Raji (cell line): ENCODE data around the gene LTBP2.

Experiments
- POLR2A ChIP-seq: IDR thresholded peaks from 2 replicates; pipeline ENCODE4 v1.6.1; 2011; ENCODE audit warnings: low read depth, low read length, control low read depth; ENCODE audit not compliant: insufficient read depth

LTBP2 gene

GRCh38 chr14:74575507-74575906 is 36.5 kb downstream of the LTBP2 start:
- no peak for TF ChIP-seq POLR2A

DNA sequence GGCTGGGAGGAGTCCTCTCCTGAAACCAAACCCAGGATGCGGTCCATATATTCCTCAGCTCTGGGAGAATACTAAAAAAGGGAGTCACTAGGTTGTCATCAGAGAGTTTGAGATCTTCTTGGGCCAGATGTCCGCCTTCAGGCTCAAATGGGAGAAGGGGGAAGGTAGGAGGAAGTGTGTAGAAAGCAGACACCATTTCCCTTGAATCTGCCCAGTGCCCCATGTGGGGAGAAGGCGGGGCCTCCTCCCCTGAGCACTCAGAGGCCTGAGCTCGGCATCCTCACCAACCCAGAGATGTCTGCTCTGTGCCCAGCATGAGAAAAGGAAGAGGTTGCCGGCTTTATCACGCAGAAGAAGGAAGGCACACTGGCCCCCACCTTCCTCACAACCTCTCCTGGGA is 37.3 kb downstream of the LTBP2 start:
- TF ChIP-seq POLR2A, result no peak

GRCh38 chr14:74574090-74574433 is 38.0 kb downstream of the LTBP2 start:
- TF ChIP-seq POLR2A, result no peak

GRCh38 chr14:74573421-74574089 is 38.5 kb downstream of the LTBP2 start:
- TF ChIP-seq POLR2A, result no peak

DNA sequence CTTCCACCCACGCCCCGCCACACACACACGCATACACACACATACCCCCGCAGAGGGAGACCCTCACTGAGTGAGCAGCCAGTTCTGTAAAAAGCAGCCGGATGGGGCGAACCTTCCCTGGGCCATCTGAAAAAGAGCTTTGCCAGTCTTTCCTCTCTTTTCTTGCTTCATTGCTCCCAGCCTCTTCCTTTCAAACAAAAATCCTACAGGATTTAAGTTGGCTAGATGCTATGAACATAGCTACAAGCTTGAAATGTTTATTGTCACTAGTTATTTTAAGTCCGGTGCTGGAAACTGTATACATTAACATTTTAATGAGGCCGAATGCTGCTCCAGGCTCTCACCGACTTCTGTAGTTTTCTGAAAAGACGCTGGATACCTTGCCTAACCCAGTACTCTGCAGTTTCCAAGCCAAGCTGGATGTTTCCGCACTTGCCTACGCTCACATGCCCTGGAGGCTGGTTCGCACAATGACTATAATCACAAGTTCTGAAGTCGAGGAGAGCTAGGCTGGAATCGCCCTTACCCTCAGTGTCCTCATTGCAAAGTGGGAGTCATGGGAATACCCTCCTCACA is 39.2 kb downstream of the LTBP2 start:
- TF ChIP-seq POLR2A, result no peak

- no peak for TF ChIP-seq POLR2A
These were observed 39.9 kb downstream of the LTBP2 start for GRCh38 chr14:74571901-74572725.

DNA sequence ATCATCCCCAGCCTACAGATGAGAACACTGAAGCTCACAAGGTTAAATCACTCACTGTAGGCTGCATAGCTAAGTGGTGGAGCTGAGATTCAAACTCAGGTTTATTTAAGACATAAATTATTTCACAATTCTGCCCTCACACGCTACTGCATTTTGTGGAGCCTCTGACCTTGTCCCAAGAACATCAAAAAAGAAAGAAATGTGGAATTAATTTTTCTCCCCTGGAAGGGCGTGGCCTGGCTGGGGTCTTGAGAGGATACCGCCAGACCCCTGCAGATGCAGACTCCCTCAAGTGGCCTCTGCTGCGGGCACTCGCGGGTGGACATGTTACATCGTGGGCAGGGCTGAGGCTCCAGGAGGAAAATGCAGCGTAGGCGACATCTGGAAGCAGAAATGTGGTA is 40.6 kb downstream of the LTBP2 start:
- no peak for TF ChIP-seq POLR2A

DNA sequence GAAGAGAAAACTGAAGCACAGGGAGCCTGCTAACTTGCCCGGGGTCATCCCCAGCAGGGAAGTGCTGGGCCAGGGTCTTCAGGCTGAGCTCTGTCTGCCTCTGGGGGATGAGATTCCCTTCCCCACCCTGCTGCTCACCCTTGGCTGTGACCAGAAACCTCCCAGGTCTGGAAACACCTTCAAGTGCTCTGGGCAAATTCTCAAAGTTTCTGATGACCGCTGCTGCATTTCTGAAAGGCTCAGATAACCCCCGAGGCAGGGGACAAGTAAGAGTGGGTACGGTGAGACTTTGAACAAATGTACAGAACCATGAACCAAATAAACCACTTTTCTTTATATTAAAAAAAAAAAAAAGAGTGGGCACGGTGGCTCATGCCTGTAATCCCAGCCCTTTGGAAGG is 41.3 kb downstream of the LTBP2 start:
- TF ChIP-seq POLR2A, result no peak

DNA sequence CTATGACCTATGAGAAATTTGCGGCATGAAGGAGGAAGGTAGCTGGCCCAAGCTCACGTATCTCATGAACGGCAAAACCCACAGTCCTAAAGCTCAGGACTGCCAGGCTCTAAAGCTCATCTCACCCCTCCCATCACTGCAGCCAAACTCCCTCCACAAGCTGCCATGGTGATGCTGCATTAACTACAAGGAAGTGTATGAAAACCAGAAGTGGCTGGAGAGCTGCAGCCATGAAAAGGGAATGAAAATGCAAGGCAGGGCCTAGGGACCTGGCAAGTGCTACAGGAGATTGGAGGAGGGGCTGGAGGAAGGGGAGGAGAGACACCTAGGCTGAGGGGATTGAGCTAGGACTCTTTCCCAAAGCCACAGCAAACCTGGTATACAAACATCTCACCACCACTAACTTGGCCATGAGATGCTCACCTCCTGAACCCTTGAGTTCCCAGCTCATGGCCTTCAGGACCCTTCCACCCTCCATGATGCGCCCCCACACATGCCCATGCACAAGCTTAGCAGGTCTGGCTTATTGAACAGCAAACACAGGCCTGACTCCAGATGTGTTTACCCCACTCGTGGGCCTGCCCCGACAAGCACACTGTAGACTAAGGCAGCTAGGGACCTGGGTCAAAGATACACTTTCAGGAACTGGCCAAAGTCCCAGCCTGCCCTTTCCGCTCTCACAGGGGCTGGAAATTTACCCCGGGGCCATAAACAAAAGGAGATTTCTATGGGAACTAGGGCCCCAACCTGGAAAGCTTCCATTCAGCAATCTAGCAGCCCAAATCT is 42.0 kb downstream of the LTBP2 start:
- no peak for TF ChIP-seq POLR2A

DNA sequence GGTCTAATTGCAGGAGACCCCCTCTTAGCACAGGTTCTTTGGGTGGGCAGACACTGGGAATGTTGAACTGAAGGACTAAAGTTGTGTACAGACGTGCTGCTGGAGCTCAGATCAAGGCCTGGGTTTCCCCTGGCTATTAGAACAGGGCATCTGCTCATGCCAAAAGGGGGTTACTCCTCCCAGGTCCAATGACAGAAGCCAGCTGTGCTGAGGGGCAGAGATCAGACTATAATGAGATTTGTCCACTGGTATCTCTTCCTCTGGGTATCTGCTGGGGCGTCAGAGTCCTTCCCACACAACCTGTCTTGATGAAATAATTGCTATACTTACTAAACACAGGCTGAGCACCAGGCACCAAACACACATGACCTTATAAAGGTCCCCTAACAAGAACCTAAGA is 42.6 kb downstream of the LTBP2 start:
- TF ChIP-seq POLR2A, result no peak

- TF ChIP-seq POLR2A, result no peak
These were observed 43.1 kb downstream of the LTBP2 start for GRCh38 chr14:74568911-74569310.

- no peak for TF ChIP-seq POLR2A
These were observed 43.7 kb downstream of the LTBP2 start for GRCh38 chr14:74568380-74568649.

DNA sequence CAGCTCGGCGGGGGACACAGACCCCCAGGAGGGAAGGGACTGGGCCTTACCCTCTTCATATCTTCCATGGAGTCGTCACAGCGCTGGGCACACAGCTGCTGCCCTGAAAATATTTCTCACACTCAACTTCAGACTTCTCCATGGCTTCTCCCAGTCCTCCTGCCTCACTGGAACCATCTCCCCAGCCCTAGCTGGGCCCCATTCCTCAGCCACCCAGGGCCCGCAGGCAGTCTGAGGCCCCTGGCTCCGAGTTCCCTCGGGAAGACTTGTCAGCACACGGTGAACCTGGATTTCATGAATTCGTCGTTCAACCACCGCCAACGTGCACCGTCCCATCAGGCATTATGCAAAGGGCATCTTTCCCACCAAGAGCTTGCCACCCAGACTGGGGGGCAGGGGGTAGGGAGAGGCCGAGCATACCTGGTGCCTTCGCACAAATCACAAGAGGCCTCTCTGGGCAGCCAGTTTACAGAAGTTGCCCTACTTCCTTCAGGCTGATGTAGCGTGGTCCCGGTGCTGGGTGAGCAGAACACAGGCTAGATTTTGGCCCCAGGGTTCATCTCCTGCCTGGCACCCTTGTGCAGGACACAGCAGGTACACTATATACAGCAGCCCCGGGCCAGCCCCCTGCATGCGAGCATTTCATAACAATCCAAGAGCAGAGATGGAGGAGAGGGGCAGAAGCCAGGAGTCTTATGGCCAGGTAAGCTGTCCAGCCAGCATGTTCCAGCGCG is 44.2 kb downstream of the LTBP2 start:
- TF ChIP-seq POLR2A, result no peak

DNA sequence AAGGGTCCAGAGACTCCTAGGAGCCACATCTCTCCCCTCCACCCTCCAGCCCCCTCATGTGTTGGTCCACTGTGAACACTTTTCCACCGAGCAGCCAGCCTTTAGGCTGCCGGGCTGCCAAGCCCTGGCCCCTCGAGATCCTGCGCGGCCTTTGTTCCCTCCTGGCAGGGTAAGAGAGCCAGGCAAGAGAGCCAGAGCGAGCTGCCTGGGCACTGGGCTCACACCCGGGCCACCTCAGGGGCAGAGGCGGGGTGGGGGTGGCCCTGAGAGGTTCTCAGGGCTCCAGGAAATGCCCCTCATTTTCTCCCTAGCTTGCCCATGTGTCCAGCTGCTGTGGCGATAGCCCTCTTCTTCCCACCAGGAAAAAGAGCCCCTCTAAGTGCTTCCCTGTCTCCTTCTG is 44.8 kb downstream of the LTBP2 start:
- TF ChIP-seq POLR2A, result no peak
